ENCODE results near the gene SLC26A11.
"Not testable (repeated sequence)": the region's sequence is repeated elsewhere in the genome, so short reads cannot be mapped to it uniquely, and the experiment has no call there.

Gene SLC26A11

DNA sequence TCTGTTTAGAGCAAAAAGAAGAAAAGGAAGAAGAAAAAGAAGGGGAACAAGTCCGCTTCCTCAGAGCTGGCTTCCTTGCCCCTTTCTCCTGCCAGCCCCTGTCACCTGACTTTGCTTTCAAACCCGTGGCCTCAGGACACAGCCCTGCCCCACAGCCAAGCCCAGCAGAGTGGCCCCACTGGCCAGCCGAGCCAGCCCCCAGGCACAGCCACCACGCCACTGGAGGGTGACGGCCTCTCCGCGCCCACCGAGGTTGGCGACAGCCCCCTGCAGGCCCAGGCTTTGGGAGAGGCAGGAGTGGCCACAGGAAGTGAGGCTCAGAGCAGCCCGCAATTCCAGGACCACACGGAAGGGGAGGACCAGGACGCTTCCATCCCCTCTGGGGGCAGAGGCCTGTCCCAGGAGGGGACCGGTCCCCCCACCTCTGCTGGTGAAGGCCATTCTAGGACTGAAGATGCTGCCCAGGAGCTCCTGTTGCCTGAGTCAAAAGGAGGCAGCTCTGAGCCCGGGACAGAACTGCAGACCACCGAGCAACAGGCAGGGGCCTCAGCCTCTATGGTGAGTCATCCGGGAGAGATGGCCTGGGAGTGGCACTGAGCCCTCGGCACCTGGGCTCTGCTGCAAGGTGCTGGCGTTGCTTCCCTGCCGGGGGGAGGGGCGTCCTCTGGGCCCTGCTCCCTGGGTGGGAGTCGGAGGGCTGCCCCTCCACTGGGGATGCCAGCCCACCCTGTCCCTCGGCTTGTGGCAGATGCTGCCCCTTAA, 67.8 kb downstream of the SLC26A11 start:
- DNase-seq, result no peak

DNA sequence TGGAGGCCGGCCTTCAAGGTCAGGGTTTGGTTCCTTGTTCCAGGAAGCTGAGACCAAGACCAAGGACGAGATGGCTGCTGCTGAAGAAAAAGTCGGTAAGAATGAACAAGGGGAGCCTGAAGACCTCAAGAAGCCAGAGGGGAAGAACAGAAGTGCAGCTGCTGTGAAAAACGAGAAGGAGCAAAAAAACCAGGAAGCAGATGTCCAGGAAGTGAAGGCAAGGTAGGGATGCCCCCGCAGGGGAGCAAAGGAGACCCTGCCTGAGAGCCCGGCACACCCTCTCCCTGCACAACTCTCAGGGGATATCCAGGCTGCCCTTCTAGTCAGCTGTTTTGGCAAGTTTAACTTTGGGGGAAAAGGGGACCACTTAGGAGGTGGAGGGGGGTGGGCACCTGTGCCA, 69.4 kb downstream of the SLC26A11 start:
- no peak for DNase-seq

DNA sequence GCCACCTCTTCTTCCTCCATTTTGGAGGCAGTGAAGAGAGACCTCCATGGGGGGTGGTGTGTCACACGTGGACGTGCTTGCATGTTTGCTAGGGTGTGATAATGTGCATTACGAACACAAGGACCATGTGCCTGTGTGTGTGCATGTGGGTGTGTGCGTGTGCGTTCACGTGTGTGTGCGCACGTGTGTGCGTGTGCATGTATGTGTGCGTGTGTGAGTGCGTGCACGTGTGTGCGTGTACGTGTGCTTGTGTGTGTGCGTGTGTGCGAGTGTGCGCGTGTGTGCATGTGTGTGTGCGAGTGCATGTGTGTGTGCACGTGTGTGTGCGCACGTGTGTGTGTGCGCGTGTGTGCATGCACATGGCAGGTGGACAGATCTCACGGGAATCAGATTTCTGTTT, 69.9 kb downstream of the SLC26A11 start:
- DNase-seq, result no peak

DNA sequence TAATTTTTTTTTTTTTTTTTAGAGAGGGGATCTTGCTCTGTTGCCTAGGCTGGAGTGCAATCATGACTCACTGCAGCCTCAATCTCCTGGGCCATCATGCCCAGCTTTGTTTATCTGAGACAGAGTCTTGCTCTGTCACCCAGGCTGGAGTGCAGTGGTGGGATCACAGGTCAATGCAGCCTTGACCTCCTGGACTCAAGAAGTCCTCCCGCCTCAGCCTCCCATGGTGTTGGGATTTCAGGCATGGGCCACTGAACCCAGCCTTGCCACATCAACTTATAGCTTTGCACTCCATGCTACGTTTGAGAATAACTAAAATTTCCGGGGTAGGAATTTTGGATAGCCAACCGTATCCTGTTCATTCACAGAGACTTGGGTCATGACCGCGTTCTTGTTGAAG, 71.0 kb downstream of the SLC26A11 start:
- DNase-seq, result no peak

DNA sequence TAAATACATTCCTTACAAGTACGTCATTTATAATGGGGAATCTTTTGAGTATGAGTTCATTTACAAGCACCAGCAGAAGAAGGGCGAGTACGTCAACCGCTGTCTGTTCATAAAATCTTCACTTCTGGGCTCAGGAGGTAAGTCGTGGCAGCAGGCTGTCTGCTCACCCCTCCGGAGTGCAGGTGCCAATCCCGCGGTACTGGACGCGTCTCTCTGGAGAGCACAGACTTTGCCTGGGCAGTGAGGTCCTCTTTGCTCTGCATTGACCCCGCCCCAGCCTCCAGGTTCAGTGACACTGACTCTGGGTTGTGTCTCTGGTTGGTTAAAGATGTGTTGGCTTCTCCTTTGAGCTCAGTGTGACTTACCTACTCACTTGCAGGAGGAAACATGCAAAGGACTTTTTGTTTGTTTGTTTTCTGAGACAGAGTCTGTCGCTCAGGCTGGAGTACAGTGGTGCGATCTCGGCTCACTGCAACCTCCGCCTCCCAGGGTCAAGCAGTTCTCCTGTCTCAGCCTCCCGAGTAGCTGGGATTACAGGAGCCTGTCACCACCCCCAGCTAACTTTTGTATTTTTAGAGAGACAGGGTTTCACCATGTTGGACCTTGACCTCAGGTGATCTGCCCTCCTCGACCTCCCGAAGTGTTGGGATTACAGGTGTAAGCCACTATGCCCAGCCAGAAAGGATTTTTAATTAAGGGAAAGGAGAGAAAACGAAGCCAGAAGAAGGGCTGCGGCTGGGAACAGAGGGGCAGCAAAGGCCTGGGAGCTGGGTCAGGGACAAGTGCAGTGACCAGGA, 71.7 kb downstream of the SLC26A11 start:
- DNase-seq, result no peak

DNA sequence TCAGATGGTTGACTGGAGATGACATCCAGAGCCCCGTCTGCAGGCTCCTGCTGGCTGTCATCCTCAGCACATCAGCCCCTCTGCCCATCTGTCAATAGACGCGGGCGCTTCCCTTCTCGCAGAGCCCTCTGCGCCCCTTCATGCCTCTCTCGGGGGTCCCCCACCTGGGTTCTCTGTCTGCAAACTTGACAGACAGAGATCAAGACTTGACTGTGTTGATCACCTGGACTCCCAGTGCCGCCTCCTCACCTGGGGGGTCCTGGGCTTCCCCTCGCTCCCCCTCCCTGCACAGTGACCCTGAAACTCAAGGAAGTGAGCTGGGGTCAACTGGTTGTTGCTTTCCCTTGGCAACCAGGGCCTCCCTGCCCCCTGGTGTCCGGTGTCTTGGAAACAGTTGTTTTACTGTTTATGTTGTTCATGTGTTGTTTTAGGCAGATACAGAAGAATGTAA, 72.3 kb downstream of the SLC26A11 start:
- no peak for DNase-seq

DNA sequence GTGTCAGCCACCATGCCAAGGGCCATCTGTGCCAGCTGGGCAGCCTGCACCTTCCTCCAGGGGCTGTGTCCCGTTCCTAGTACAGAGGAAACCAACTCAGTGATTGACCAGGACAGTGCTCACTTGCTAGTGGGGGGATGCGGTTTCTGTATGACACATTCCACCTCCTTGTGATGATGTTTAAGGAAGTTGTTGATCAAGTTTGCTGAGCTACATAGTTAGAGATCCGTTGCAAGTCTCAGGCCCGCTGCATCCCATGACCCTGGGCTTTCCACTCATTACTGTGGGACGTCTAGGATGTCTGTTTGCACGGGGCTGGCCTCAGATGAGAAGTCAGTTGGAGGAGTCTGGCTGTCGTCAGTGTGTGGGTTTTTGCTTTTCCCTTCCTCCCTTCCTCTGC, 74.0 kb downstream of the SLC26A11 start:
- DNase-seq, result no peak

DNA sequence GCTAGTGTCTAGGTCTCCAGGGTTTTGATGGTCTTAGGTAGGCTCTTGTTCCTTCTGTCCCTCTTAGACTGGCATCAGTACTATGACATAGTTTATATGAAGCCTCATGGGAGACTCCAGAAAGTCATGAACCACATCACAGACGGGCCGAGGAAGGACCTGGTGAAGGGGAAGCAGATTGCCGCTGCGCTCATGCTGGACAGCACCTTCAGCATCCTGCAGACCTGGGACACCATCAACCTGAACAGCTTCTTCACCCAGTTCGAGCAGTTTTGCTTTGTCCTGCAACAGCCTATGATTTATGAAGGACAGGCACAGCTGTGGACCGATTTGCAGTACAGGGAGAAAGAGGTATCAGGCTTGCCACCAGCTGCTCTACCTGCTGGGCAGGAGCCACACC, 74.4 kb downstream of the SLC26A11 start:
- DNase-seq, result no peak

DNA sequence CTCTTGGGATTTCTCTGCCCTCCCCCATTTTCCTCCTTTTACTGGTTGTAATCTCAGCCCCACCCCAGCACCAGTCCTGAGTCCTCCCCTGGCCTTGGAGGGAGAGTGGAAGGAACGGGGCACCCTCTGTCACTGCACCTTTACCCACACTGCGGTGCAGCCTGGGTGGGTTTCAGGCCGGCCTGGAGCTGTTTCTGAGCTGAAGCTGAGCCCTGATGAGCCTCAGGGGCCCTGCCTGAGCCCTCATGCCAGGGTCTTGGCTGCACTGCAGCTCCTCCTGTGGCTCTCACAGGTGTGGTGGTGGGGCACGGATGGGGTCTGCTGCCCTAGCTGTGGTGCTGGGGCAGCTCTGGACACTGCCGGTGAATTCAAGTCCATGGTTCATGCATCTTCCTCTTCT, 74.9 kb downstream of the SLC26A11 start:
- no peak for DNase-seq

DNA sequence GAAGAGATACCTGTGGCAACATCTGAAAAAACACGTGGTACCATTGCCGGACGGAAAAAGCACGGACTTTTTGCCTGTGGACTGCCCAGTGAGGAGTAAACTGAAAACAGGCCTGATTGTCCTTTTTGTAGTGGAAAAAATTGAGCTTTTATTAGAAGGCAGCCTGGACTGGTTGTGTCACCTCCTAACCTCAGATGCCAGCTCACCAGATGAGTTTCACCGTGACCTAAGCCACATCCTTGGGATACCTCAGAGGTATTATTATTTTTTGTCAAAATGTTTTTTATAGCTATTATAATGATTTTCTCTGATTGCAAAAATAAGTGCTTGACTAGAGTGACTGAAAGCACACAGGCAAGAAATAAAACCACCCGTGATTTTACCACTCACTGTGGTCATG, 75.3 kb downstream of the SLC26A11 start:
- DNase-seq, result no peak

DNA sequence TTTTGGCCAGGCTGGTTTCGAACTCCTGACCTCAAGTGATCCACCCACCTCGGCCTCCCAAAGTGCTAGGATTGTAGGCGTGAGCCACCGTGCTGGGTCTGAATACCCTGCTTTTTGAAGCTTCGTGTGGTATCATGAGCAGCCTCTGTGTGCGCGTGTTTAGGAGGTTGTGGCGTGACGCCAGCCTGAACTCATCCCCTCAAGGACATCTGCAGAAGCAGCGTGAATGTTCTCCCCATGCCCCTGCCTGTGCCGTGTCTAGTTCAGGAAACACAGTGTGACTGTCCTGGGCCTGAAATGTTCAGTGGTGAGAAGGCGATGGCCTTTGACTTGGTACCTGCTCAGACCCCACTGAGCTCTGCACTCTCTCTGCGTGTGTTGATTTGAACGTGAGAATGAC, 76.0 kb downstream of the SLC26A11 start:
- no peak for DNase-seq

DNA sequence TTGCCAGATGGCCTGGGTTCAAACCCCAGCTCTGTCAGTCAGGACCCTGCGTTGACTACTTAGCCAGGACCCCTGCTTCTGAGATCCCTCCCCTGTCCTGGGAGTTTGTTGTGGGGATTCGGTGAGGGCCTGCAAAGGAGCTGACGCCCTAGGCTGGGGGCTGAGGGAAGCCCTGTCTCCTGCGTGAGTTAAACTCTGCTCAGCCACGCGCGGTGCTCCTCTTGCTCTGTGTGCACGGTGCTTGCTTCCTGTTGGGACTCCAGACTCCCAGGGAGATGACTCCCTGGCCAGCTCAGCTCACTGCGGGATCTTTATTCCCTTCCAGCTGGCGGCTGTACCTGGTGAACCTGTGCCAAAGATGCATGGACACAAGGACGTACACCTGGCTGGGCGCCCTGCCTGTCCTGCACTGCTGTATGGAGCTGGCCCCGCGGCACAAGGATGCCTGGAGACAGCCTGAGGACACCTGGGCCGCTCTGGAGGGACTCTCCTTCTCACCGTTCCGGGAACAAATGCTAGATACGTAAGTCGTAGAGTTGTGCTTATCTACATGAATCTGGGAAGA, 77.9 kb downstream of the SLC26A11 start:
- no peak for DNase-seq

DNA sequence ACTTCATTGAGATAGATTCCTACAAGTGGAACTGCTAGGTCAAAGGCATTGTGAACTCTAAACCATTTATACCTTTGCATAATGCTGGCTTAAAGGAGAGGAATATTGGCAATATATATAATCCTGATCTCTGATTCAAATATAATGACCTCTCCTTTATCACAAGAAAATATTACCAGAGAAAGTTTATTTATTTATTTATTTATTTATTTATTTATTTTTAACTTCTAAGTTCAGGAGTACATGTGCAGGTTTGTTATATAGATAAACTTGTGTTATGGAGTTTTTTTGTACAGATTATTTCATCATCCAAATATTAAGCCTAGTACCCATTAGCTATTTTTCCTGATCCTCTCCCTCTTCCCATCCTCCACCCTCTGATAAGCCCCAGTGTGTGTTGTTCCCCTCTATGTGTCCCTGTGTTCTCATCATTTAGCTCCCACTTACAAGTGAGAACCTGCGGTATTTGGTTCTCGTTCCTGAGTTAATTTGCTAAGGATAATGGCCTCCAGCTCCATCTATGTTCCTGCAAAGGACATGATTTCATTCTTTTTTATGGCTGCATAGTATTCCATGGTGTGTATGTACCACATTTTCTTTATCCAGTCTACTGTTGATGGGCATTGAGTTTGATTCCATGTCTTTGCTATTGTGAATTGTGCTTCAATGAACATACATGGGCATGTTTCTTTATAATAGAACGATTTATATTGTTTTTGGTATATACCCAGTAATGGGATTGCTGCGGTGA, 79.3 kb downstream of the SLC26A11 start:
- not testable (repeated sequence) for DNase-seq

DNA sequence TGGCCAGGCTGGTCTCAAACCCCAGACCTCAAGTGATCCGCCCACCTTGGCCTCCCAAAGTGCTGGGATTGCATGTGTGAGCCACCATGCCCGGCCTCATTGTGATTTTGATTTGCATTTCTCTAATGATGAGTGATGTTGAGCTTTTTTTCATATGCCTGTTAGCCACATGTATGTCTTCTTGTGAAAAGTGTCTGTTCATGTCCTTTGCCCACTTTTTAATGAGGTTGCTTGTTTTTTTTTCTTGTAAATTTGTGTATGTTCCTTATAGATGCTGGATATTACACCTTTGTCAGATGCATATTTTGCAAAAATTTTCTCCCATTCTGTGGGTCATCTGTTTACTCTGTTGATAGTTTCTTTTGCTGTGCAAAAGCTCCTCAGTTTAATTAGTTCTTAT, 80.5 kb downstream of the SLC26A11 start:
- DNase-seq, result not testable (repeated sequence)
